Activated T-cell treated with anti-CD3 and anti-CD28 coated beads, Interleukin-2, amount 50 U/mL, for 1 hour (primary cell): ENCODE data around the gene MACROD1.

ENCODE experiments used
- DNase-seq: peaks from one replicate; pipeline ENCODE4 v3.0.0-alpha.2; 2020

Gene MACROD1

GRCh38 chr11:64071849-64072248 lies 94.1 kb downstream of the MACROD1 start:
- DNase-seq, result no peak

DNA sequence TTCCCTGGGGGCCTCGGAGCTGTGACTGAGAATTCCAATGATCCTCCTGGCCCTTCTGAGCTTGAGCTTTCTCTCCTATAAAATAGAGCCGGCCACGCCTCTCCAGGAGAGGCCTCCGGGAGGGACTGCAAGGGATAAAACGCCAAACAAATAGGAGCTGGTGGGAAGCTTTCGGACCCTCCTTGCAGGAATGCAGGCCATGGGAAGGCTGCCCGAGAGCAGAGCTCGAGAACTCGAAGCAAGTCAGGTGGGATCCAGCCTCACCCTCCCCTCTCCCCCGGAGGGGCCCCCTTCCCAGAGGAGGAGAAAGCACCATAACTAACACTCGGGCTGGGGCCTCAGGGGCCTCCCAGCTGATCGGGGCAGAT lies 95.6 kb downstream of the MACROD1 start:
- DNase-seq, result no peak

DNA sequence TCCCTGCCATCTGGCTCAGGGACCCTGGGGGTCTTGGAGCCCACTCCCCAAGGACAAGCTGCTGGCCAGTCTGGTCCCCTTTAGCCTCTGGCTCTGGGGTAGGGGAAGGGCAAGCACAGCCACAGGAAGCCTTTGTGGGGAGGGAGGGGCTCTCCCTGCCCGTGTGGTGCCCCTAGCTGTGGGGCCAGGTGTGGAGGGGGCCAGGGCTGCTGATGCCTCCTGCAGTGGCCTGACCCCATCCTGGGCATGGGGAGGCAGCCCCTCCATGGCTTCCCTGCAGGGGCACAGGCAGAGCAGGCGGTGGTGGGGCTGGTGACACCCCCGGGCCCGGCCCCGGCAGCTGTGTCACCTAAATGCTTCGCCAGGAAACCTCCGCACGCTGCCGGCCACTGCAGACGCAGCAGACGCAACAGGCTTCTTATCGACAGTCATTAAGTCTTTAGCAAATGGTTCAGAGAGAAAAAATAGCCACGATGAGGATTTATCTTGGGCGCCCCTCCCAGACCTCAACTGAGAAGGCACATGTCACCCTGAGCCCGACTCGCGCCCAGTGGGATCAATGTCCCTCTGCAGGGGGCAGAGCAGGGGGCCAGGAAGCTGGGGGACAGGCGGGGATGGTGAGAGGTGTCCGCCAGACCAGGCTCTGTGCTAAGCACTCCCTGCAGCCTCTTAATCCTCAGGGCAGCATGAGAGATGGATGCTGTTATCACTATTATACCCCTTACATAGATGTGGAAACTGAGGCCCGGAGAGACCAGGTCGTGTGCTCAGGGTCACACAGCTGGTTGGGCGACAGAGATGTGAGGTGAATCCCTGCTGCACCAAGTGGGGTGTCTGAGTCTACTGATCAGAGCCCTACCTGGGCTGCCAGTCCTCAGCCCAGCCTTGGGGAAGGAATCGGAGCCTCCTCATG lies 96.3 kb downstream of the MACROD1 start:
- DNase-seq, result no peak

- DNase-seq, result no peak
Observed at GRCh38 chr11:64068705-64069400, 97.1 kb downstream of the MACROD1 start.

DNA sequence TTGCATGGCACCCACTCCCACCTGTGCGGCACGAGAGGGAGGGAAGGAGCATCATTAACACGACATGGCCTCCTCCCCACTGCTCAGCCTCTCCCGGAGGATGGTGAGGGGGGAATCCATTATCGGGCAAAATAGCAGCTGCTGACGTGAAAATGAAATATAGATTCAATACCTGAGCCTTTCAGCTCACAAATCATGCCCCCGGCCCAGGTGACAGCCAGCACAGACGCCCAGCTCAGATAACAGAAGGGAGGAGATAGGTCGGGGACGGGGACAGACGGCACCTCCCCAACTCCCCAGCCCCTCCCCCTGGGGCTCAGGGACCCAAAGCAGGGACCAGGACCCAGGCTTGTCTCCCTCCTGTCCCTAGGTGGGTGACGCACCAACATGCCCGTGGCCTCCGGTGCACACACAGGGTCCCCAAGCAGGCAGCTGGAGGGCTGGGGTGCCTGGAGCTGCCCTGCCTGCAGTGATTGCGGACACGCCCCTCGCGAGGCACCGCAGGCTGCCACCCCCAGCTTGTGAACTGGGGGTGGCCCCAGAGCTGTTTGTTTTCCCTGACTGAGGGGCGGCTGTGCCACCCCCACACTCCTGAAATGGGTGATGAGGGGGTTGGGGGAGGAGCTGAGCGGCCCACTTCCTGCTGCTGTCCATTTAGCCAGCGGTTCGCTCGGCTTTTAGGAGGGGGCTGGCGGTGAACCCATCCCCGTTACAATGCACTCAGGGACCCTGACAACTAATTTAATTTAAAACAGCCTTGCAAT lies 98.5 kb downstream of the MACROD1 start:
- DNase-seq, result no peak

- DNase-seq, result no peak
Observed at GRCh38 chr11:64065712-64066111, 100.2 kb downstream of the MACROD1 start.

GRCh38 chr11:64065141-64065465 lies 100.8 kb downstream of the MACROD1 start:
- DNase-seq, result no peak

- DNase-seq, result no peak
Observed at GRCh38 chr11:64064374-64065140, 101.4 kb downstream of the MACROD1 start.

DNA sequence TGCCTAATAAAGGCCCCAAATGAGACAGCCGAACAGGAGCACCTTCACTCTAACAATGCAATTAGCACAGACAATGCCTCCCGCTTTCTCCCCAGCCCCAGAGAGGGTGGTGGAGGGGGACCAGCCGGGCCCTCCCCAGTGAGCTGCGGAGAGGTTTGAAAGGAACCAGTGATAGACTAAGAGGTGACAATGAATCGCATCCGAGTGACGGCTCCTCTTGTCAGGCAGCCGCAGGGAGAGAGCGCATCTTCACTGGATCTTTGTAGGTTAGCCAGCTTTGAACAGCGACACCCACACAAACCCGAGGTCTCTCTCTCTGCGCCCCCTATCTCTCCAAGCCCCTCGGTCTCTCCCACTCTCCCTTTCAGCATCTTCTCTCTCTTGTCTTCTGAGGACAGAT lies 102.1 kb downstream of the MACROD1 start:
- no peak for DNase-seq

DNA sequence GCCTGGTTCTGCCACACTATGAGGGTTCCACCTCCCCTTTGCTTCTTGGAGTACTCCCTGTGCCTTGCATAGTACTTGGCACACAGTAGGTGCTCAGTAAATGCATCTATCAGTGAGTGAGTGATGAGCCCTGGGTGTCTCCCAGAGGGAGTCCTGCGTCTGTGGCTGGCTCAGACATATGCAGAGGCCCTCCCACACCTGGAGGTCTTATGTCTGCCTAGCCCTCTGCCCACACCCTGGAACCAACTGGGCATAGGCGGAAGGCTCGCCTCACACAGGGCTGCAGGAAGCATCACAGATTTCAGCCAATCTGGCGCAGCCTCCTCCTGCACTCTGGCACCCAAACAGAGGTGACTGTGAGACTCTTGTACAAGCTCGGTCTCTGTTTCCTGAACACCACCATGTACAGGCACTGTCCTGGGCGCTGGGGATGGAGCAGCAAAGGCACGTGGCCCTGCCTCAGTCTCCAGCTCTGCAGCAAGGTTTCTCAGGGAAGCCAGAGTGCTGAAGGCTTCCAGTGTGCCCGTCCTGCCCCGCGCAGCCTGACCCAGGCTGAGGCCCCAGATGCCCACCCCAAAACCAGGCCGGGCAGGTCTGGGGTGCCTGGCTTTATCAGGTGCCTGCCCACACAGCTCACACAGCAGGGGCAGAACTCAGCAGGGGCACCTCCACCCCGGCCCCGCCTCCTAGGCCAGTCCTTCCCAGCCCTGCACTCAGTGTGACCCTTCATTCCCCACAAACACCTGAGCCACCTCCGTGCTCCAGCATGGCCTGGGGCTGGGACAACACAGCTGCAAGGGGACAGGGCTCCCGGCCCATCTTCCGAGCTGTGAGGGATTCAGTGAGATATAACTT lies 103.5 kb downstream of the MACROD1 start:
- no peak for DNase-seq

GRCh38 chr11:64060861-64061444 lies 105.0 kb downstream of the MACROD1 start:
- peak; percentile 60 for DNase-seq

GRCh38 chr11:64060263-64060860 lies 105.6 kb downstream of the MACROD1 start:
- no peak for DNase-seq

GRCh38 chr11:64059339-64060140 lies 106.4 kb downstream of the MACROD1 start:
- no peak for DNase-seq

GRCh38 chr11:64058494-64058893 lies 107.4 kb downstream of the MACROD1 start:
- no peak for DNase-seq

GRCh38 chr11:64057890-64058289 lies 108.0 kb downstream of the MACROD1 start:
- DNase-seq, result no peak

DNA sequence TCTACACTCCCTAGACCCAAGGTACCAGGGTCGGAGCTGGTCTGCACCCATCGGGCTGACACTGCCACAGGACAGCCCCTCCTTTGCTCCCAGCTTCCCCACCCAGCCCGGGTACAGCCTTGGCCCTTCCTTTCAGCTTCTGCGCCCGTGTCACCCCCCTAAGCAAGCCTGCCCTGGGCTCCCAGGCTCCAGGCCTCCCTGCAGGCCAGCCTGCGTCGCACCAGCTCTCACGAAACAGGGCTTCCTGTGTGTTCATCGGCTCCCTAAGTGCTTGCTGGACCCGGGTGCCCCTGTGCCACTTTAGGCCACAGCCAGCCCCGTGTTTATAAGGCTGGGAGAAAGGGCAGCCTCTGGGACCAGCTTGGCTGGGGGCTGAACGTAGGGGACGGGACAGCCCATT lies 109.1 kb downstream of the MACROD1 start:
- no peak for DNase-seq

DNA sequence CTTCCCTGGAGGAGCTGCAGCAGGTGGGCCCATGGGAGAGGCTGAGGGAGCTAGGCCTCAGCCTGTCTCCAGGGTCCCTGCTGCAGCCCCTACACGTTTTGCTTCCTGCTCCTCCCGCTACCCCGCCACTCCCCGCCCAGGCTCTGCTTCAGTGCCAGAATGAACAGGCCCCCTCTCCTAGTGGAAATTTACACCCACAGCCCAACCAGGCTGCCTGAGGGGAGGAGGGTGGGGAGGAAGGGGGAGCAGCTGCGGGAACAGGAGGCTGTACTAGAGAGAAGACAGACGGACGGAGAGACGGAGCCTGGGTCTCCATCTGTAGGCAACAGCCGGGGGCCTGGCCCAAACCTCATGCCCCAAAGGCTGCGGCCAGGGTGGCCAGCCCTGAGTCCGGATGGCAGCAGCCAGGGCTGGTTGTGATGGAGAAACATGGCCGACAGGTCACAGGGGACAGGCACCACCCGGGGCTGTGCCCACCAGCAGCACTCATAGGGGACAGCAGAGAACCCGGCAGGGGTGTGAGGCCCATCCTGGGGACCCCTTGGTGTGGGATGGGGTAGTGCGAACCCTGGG lies 109.6 kb downstream of the MACROD1 start:
- no peak for DNase-seq

DNA sequence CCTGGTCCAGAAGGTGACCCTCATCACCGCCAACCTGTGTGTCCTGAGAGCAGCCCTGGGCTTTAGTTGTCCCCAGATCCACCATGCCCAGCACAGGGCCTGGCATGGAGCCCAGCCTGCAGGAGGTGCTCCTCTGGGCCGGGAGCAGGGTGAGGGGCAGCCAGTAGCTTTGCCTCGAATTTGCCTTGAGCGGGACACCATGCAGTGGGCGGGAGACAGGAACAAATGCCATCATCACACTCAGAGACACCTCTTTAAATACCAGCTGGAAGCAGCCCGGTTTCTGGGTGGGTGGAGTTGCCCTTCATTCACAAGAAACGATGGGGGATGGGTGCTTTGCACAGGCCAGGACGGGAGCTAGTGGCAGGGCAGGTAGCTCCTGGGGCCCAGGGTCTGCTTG lies 110.8 kb downstream of the MACROD1 start:
- no peak for DNase-seq

DNA sequence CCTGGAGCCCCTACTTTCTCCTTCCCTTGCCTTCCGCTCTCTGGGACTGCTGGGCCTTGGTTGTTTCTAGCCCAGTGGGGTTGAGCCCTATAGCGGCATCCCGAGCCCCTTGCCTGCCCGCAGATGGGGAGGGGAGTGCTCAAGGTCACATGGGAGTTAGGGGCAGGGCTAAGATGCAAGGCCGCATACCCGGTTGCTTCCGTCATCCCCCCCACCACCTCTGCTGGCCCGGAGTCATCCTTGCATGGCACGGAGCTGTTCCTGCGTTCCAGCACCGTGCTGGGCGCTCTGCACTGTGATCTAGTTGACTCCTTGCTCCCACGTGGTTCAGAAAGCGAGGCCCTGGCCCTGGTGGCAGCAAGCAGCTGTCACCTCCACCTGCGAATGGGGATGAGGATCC lies 112.2 kb downstream of the MACROD1 start:
- DNase-seq, result no peak
